Loucy (cell line): ENCODE results near the gene LTBP1.

ENCODE experiments used
- H2AFZ ChIP-seq: fragments of 200-600 bp; sonication (generic); 2 replicates; pipeline ENCODE4 v1.6.0; 2016; ENCODE audit warnings: antibody characterized with exemption, mild to moderate bottlenecking, low read length, moderate library complexity
- H3F3A ChIP-seq: fragments of 200-600 bp; 2 replicates; pipeline ENCODE4 v1.6.0; 2016; ENCODE audit warnings: antibody characterized with exemption, low read depth, mild to moderate bottlenecking
- H3K27me3 ChIP-seq: fragments of 200-600 bp; sonication (generic); 2 replicates; pipeline ENCODE4 v1.6.1; 2014; ENCODE audit warnings: low read length, mild to moderate bottlenecking; ENCODE audit not compliant: insufficient read depth, poor library complexity, severe bottlenecking
- H3K36me3 ChIP-seq: fragments of 200-600 bp; sonication (generic); 2 replicates; pipeline ENCODE4 v1.6.1; 2016; ENCODE audit warnings: low read length; ENCODE audit not compliant: insufficient read depth
- H3K4me1 ChIP-seq: fragments of 200-600 bp; sonication (generic); 2 replicates; pipeline ENCODE4 v1.5.1; 2014; ENCODE audit warnings: low read length, mild to moderate bottlenecking; ENCODE audit not compliant: insufficient read depth, poor library complexity, severe bottlenecking
- H3K4me2 ChIP-seq: fragments of 200-600 bp; sonication (generic); 2 replicates; pipeline ENCODE4 v1.6.0; 2014; ENCODE audit warnings: antibody characterized with exemption, low read length, low read depth, mild to moderate bottlenecking; ENCODE audit not compliant: poor library complexity, severe bottlenecking
- H3K4me3 ChIP-seq: fragments of 200-600 bp; sonication (generic); 2 replicates; pipeline ENCODE4 v1.5.1; 2014; ENCODE audit warnings: low read length, mild to moderate bottlenecking, mixed read lengths; ENCODE audit not compliant: poor library complexity, severe bottlenecking
- H3K79me2 ChIP-seq: fragments of 200-600 bp; sonication (generic); 2 replicates; pipeline ENCODE4 v1.6.1; 2014; ENCODE audit warnings: low read length; ENCODE audit not compliant: insufficient read depth
- H3K9ac ChIP-seq: fragments of 200-600 bp; sonication (generic); 2 replicates; pipeline ENCODE4 v1.6.0; 2014; ENCODE audit warnings: mild to moderate bottlenecking, low read depth, low read length, moderate library complexity; ENCODE audit not compliant: poor library complexity, severe bottlenecking
- H3K9me2 ChIP-seq: fragments of 200-600 bp; sonication (generic); replicated peaks from 2 replicates; pipeline ENCODE4 v1.6.1; 2016; ENCODE audit warnings: low read depth, low read length, mixed read lengths
- H3K9me3 ChIP-seq: fragments of 200-600 bp; sonication (generic); 2 replicates; pipeline ENCODE4 v1.6.1; 2014; ENCODE audit warnings: mild to moderate bottlenecking, antibody characterized with exemption, low read length, low read depth; ENCODE audit not compliant: insufficient read depth
- H4K20me1 ChIP-seq: fragments of 200-600 bp; sonication (generic); 2 replicates; pipeline ENCODE4 v1.6.0; 2014; ENCODE audit warnings: antibody characterized with exemption, low read length, mild to moderate bottlenecking; ENCODE audit not compliant: insufficient read depth, poor library complexity, severe bottlenecking
- CTCF ChIP-seq: fragments of 200-600 bp; sonication (generic); conservative IDR thresholded peaks from 2 replicates; pipeline ENCODE4 v1.5.1; 2014; ENCODE audit warnings: mild to moderate bottlenecking, antibody characterized with exemption, low read length
- EZH2phosphoT487 ChIP-seq: fragments of 200-600 bp; IDR thresholded peaks from 2 replicates; pipeline ENCODE4 v1.6.1; 2018; ENCODE audit warnings: antibody characterized with exemption, mild to moderate bottlenecking, moderate library complexity, borderline replicate concordance

Gene LTBP1

GRCh38 chr2:32922501-32922900 is 24.3 kb upstream of the LTBP1 start:
- H3K9me2 ChIP-seq: no peaks in the 10 kb centered on the region
- H3K79me2 ChIP-seq: no peaks in the 10 kb centered on the region
- H3K27me3 ChIP-seq: no peaks in the 10 kb centered on the region
- H2AFZ ChIP-seq: no peak overlapping the region
- no peak overlapping the region for H3K4me3 ChIP-seq
- H3K9ac ChIP-seq: no peak overlapping the region
- H3F3A ChIP-seq: no peaks in the 10 kb centered on the region
- H4K20me1 ChIP-seq: no peaks in the 10 kb centered on the region
- no peaks in the 10 kb centered on the region for H3K9me3 ChIP-seq
- H3K4me1 ChIP-seq: no peaks in the 10 kb centered on the region
- TF ChIP-seq EZH2phosphoT487 (no peak), CTCF (no peak)
- H3K4me2 ChIP-seq: no peak overlapping the region
- H3K36me3 ChIP-seq: no peaks in the 10 kb centered on the region

- H2AFZ ChIP-seq: no peak overlapping the region
- no peaks in the 10 kb centered on the region for H3K9me2 ChIP-seq
- H3K9me3 ChIP-seq: no peaks in the 10 kb centered on the region
- no peaks in the 10 kb centered on the region for H3K4me1 ChIP-seq
- H3K27me3 ChIP-seq: no peaks in the 10 kb centered on the region
- no peak overlapping the region for H3K4me2 ChIP-seq
- no peak for TF ChIP-seq CTCF
- TF ChIP-seq EZH2phosphoT487: no peak
- H3K36me3 ChIP-seq: no peaks in the 10 kb centered on the region
- H3K4me3 ChIP-seq: no peak overlapping the region
- no peaks in the 10 kb centered on the region for H4K20me1 ChIP-seq
- no peaks in the 10 kb centered on the region for H3F3A ChIP-seq
- H3K79me2 ChIP-seq: no peaks in the 10 kb centered on the region
- H3K9ac ChIP-seq: no peak overlapping the region
Observed at GRCh38 chr2:32923109-32923508, 23.6 kb upstream of the LTBP1 start.

GRCh38 chr2:32925283-32925815 is 21.4 kb upstream of the LTBP1 start:
- Histone ChIP-seq H3K4me2 (no peak overlapping the region), H3K4me1 (no peaks in the 10 kb centered on the region), H3F3A (no peaks in the 10 kb centered on the region), H3K9me3 (no peaks in the 10 kb centered on the region), H3K79me2 (no peaks in the 10 kb centered on the region), H3K27me3 (no peaks in the 10 kb centered on the region), H2AFZ (no peak overlapping the region), H3K36me3 (no peaks in the 10 kb centered on the region), H3K4me3 (no peak overlapping the region), H3K9me2 (no peaks in the 10 kb centered on the region), H3K9ac (no peak overlapping the region), H4K20me1 (no peaks in the 10 kb centered on the region)
- no peak for TF ChIP-seq CTCF
- no peak for TF ChIP-seq EZH2phosphoT487
